ENCODE measurements around the gene STUM.
"Not testable (repeated sequence)": the region's sequence is repeated elsewhere in the genome, so short reads cannot be mapped to it uniquely, and the experiment has no call there.

Gene STUM

DNA sequence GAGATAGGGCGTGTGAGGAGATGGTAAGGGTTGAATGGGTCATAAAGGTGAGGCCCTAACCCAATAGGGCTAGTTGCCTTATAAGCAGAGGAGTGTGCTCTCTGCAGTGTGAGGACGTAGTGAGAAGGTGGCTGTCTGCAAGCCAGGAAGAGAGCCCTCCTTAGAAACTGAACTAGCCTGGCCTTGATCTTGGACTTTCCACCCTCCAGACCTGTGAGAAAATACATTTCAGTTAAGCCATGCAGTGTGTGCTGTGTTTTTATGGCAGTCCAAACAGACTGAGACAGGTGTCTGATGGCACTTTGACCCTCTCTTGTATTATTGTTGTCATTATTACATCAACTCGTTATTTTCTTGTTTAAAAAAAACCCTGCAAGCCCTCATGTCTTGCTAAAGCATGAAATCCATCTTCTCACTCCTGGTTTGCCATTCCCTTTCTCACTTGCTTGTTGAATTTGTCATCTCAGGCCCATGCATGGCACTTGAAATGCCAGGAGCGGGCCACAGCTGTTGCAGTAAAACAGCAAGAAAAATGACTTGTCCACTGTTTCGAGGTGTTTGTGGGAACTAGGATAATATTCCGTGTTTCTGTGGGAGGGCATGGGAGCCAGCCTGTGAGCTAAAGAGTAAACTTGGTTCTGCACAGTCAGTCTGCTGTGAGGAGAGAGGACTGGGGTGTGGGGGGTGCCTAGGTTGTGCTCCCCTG lies 78.6 kb downstream of the STUM start:
- DNase-seq (ENCODE audit: low read depth) = no peak

- no peak for DNase-seq (ENCODE audit: low read depth)
These were observed 79.5 kb downstream of the STUM start for GRCh38 chr1:226627924-226628611.

GRCh38 chr1:226628612-226629155 lies 80.1 kb downstream of the STUM start:
- DNase-seq (ENCODE audit: low read depth) = no peak

DNA sequence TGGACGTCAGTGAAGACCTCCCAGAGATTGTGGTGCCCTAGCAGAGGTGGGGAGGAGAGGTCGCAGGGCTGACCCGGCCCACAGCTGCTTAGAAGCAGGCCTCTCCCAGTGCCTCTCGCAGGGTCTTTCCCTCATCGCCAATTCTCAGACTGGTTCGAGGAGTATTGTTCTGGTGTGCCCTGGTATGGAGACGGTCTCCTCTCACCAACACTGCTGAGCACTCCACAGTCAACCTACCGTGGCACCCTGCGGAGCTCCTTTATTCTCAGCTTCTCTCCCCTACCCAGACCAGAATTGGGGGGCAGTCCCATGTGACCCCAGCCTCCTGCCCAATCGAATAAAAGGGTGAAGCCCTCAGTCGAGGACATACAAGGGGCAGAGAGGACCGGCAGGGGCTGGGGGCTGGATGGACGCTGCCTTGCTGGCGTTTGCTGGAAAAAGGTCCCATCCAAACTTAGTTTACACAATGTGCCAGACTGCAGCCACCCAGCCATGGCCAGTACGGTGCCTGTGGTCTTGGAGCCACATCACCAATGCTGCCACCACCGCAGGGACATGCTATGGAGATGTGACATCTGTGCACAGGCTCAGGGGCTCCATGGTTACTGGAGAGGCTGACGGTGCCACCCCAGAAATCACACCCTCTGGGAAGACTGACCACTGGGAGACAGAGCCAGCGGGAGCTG lies 80.8 kb downstream of the STUM start:
- no peak for DNase-seq (ENCODE audit: low read depth)

DNA sequence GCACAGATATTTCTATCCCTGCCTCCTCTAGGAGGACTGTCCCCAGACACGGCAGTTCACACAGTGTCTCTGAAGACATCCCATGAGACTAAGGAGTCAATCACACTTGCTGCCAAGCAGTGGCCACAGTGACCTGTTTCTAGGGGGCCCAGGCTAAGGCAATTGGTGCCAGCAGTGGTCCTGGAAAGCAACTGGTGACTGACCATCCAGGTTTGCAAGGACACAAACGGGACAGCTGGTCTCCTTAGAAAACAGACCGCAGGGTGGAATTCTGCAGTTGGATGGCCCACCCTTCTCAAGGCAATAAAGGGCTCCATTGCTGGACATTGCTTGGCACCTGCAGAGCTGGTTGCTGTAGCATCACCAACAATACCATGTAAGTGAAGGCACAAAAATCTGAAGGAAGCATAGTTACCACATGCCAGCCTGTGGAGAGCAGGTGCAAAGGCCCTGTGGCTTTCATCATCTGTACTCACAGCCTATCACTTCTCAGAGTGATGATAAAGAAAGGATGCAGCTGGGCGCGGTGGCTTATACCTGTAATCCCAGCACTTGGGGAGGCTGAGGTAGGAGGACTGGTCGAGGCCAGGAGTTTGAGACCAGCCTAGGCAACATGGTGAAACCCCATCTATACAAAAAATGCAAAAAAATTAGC lies 81.5 kb downstream of the STUM start:
- DNase-seq (ENCODE audit: low read depth) = no peak

GRCh38 chr1:226630592-226630991 lies 82.0 kb downstream of the STUM start:
- no peak for DNase-seq (ENCODE audit: low read depth)

DNA sequence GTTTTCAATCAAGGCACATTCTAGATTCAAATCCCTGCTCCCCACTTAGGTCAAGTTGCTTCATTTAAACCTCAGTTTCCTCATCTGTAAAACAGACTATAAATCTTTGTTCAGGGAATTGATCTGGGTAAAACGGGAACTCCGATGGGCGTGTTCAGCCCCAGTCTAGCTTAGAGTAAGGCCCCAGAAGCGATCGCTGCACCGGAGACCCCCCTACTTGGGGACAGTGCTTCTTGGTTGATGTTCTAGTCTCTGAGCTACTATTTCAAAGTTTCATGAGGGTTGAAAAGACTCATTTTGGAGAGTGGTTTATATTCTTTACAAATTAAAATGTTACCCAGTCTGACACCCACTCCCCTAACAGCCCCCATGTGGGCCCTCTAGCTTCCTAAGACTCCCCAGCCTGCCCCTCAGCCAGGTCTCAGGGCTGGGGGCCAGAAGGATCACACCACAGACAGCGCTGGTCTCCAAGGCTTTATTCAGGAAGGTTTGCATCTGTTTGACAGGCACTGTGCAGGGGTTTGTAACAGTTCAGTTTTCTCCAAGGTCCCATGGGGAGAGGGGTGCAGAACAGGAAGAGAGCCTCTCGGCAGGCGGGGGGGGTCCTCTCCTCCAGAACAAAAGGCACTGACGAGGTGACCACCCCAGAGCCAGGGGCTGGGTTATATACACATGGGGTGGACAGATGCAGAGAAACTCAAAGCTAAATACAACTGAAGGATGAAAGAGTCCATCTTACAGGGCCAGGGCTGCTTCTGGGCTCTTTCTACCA lies 82.9 kb downstream of the STUM start:
- no peak for DNase-seq (ENCODE audit: low read depth)

- no peak for DNase-seq (ENCODE audit: low read depth)
These were observed 83.8 kb downstream of the STUM start for GRCh38 chr1:226632169-226632879.

DNA sequence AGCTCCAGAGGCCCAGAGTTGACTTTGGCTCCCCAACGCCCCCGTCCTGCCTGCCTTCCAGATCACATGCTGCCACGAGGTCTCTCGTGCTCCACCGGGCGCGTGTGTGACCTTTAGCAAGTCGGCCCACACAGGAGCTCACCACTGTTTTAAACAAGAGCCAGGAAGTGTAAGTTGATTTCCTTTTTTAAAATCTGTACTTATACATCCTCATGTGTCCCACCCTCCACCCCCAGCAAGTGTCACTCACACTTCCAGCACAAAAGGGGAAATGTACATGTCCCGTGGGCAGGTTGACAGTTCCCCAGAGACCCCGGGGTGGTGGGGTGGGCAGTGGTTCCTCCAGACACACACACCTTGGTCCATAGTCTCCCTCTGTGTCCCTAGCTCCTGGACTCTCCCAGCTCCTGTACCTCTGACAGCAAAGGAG lies 84.4 kb downstream of the STUM start:
- no peak for DNase-seq (ENCODE audit: low read depth)

- no peak for DNase-seq (ENCODE audit: low read depth)
These were observed 85.1 kb downstream of the STUM start for GRCh38 chr1:226633541-226634165.

GRCh38 chr1:226634166-226634588 lies 85.6 kb downstream of the STUM start:
- DNase-seq (ENCODE audit: low read depth) = peak; percentile 34

DNA sequence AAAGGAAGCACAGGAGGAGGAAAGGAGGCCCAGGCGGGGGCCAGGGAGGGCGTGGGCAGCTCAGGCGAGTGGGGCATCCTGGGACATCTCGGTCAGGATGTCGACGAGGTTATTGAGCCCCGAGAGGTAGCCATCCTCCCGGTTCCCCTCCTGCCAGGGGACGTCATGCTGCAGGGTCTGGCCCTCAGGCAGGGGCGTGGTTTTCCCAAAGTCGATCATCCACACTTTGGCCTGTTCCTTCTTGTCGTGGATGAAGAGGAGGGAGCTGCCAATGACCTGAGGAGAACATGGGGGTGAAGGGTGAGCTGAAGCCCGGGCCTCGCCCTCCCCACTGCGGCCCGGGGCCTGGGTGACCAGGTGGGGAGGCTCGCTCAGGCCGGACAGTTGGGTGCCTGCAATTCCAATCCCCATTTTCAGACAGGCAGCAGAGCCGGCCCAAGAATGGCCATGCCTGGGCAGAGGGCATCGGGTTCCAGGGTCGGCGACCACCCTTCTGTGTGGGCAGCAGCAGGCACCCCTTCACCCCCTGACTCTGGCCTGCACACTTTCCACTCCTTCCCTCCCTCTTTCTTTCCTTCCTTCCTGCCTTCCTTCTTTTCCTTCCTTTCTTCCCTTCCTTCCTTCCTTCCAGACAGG lies 86.2 kb downstream of the STUM start:
- DNase-seq (ENCODE audit: low read depth) = no peak

- DNase-seq (ENCODE audit: low read depth) = no peak
These were observed 86.9 kb downstream of the STUM start for GRCh38 chr1:226635456-226635941.

DNA sequence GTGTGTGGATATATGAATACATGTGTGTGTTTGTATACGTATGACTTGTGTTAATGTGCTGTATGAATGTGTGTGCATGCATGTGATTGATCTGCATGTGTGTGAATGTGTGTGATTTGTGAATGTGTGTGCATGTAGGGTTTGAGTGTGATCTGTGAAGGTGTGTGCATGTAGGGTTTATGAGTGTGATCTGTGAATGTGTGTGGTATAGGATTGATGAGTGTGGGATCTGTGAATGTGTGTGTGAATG lies 88.2 kb downstream of the STUM start:
- DNase-seq (ENCODE audit: low read depth) = no peak

GRCh38 chr1:226637147-226637935 lies 88.8 kb downstream of the STUM start:
- no peak for DNase-seq (ENCODE audit: low read depth)

DNA sequence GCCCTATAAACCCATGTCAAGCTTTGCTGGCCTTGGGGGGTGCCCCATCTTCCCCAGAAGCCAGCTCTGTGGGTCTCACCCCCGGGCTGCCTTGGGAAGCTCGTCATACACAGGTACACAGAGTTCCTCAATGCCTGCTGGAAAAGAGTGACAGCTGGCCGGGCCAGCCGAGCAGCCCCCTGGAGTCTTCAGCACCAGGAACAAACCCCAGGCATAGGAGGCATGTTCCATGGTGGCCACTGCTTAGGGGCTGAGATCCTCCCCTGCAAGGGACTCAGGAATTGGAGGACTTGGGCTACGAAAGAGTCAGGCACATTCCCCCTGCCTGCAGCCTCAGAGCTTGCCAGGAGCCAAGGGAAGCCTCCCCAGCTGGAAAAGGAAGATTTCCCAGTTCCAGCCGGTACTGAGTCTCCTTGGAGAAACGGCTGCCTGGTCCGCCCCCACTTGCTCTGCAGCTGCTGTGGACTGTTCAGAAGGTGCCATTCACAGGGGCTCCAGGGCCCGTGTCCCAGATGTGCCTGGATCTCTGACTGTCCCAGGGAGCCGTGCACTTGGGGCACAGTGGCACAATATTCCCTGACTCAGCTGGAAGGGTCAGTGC lies 89.5 kb downstream of the STUM start:
- no peak for DNase-seq (ENCODE audit: low read depth)

DNA sequence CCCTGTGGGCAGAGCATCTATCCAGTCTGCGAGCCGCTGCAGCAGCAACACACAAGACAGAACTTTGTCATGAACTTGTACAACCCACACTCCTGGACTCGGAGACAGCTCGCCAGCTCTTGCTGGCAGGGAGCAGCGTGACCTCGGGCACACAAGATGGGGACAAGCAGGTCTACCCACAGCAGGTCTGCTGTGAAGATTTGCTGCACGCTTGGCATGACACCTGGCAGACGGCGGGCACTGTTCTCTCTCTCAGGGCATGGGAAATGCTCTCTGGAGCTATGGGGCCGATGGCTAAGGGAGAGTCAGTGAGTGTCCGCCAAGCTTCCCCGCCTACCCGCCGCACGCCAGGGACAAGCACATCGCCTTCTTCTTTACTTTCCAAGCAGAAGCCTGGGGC lies 90.0 kb downstream of the STUM start:
- no peak for DNase-seq (ENCODE audit: low read depth)

GRCh38 chr1:226639206-226639605 lies 90.6 kb downstream of the STUM start:
- DNase-seq (ENCODE audit: low read depth) = not testable (repeated sequence)

DNA sequence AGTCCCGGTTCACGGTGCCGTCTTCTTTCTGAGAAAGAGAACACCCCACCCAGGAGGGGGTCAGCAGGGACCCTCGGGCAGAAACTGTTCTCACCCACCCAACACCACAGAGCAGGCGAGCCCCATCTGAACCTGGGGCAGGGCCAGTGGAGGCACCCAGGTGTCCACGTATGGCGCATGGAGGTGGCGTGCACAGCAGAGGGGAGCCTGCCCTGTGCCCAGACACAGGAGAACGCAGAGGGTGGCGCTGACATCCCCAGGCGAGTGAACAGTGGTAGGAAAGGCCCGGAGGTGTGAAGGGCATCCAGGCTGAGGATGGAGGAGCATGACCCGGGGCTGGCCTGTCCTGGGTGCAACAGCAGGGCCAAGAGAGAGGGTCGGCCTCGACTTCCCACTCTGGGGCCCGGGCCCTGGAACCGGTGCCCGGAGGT lies 91.1 kb downstream of the STUM start:
- no peak for DNase-seq (ENCODE audit: low read depth)

All from amniotic epithelial cell (primary cell).